Tracheal epithelial cell (primary cell): ENCODE results near the gene CD81. TPM values are rescaled to one million over a fixed set of nuclear protein-coding genes. Genes with fewer than 3 reads are reported as not detected.

Source experiments
- total RNA-seq: library from RNA; depleted of rRNA; stranded (reverse); fragments of >200 nt; gene quantifications from 2 replicates; pipeline ENCODE4 v1.2.1, GENCODE V29; 2014

Gene CD81
- 208 and 232 TPM in 2 replicates for total RNA-seq

GRCh38 chr11:2376751-2377451, at the start of gene CD81:
TSS of gene CD81 (plus strand) at chr11:2377310. CDS start at chr11:2377550, 240 bp downstream.

GRCh38 chr11:2400069-2400761, 23.1 kb downstream of the CD81 start, which contains the start of gene TSSC4:
TSS of gene TSSC4 (plus strand) at chr11:2400750. CDS start at chr11:2402634, 1,884 bp downstream.

GRCh38 chr11:2443881-2444820, 67.0 kb downstream of the CD81 start, which contains the start of gene TRPM5:
TSS of gene TRPM5 (minus strand) at chr11:2444514. CDS start at chr11:2423036, 21,478 bp downstream.

GRCh38 chr11:2444821-2445745, 68.0 kb downstream of the CD81 start, which contains the start of gene KCNQ1:
TSS of gene KCNQ1 (plus strand) at chr11:2445008. CDS start at chr11:2445099, 91 bp downstream.

Other genes starting within 250 kb of the CD81 start
- 5.3 and 30.5 TPM in 2 replicates for gene IGF2, start 237.9 kb upstream of the CD81 start, total RNA-seq
- gene INS, start 216.1 kb upstream of the CD81 start, total RNA-seq = not detected in 2 replicates
- gene TH, start 205.5 kb upstream of the CD81 start, total RNA-seq = 0.48 TPM in 1 of 2 replicates, not detected in the other
- gene ASCL2, start 106.7 kb upstream of the CD81 start, total RNA-seq = 1.4 and 1.7 TPM in 2 replicates
- gene C11orf21, start 75.4 kb upstream of the CD81 start, total RNA-seq = not detected in 2 replicates
- not detected in 2 replicates for gene TSPAN32, start 75.3 kb upstream of the CD81 start, total RNA-seq
- 61.8 and 77.6 TPM in 2 replicates for gene TSSC4, start 23.4 kb downstream of the CD81 start, total RNA-seq
- gene TRPM5, start 67.2 kb downstream of the CD81 start, total RNA-seq = not detected in 2 replicates
- gene KCNQ1, start 67.7 kb downstream of the CD81 start, total RNA-seq = 0.96 and 2.6 TPM in 2 replicates